ENCODE data around the gene NUP98.
"Not testable (repeated sequence)": the region's sequence is repeated elsewhere in the genome, so short reads cannot be mapped to it uniquely, and the experiment has no call there.

NUP98 gene

DNA sequence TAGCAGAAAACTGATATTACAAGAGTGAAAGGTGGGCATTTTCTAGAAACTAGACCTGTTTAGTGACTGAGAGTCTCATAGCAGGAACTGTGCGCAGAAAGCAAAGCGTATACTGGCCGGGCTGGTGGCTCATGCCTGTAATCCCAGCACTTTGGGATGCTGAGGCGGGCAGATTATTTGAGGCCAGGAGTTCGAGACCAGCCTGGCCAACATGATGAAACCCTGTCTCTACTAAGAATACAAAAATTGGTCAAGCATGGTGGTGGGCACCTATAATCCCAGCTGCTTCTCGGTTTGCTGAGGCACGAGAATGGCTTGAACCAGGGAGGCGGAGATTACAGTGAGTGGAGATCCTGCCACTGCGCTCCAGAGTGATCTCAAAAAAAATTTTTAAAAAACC, 1.8 kb upstream of the NUP98 start:
- Histone ChIP-seq H3K9me3 (ENCODE audit: control insufficient read depth, low read length) (no peaks in the 10 kb centered on the region), H3K36me3 (ENCODE audit: control insufficient read depth, insufficient read depth, low read length) (no peaks in the 10 kb centered on the region), H3K27me3 (ENCODE audit: control insufficient read depth, insufficient read depth, low read length, poor library complexity, severe bottlenecking) (no peaks in the 10 kb centered on the region), H3K27ac (ENCODE audit: insufficient read depth, low read depth, low read length, poor library complexity, severe bottlenecking) (no peak overlapping the region), H3K4me1 (ENCODE audit: control insufficient read depth, insufficient read depth, low read length) (peaks cover 9% of the 10 kb centered on the region), H3K4me3 (ENCODE audit: insufficient read depth, low read depth, low read length) (no peak overlapping the region)
- 90 to 94% methylated on average over 9 of the region's 9 CpGs for WGBS, 2 experiments

DNA sequence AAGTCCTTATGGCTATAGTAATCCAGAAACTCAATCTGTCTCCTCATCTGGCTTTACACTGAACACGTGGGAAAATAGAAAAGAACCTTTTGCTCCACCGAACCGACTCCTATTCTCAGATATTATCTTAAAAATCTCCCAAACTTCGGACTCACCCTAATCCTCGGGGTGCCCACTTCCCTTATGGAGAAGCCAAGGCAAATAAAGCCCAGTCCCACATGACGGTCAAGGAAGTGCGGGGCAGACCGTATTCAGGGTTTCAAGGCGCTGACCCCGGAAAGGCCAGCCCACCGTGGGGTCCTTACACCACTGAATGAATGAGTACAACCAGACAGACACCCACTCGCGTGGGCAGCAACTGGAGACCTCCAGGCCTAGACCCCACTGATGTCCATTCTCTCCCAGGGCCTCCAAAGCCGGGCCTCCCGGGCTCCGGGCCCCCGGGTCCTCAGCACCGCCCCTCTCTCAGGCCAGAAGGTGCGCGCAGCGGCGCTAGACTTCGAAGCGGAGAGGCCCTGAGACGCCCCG, 489 bp downstream of the NUP98 start:
- 0% methylated on average over 25 of the region's 26 CpGs for WGBS, 2 experiments
- no peaks in the 10 kb centered on the region for H3K27me3 ChIP-seq (ENCODE audit: control insufficient read depth, insufficient read depth, low read length, poor library complexity, severe bottlenecking)
- H3K36me3 ChIP-seq (ENCODE audit: control insufficient read depth, insufficient read depth, low read length): peaks cover 11% of the 10 kb centered on the region
- no peaks in the 10 kb centered on the region for H3K9me3 ChIP-seq (ENCODE audit: control insufficient read depth, low read length)
- H3K4me3 ChIP-seq (ENCODE audit: insufficient read depth, low read depth, low read length): peak overlapping the region; percentile 99
- peak overlapping the region; percentile 94 for H3K27ac ChIP-seq (ENCODE audit: insufficient read depth, low read depth, low read length, poor library complexity, severe bottlenecking)
- peaks cover 9% of the 10 kb centered on the region for H3K4me1 ChIP-seq (ENCODE audit: control insufficient read depth, insufficient read depth, low read length)

- Histone ChIP-seq H3K9me3 (ENCODE audit: control insufficient read depth, low read length) (no peaks in the 10 kb centered on the region), H3K27me3 (ENCODE audit: control insufficient read depth, insufficient read depth, low read length, poor library complexity, severe bottlenecking) (no peaks in the 10 kb centered on the region), H3K27ac (ENCODE audit: insufficient read depth, low read depth, low read length, poor library complexity, severe bottlenecking) (no peak overlapping the region), H3K36me3 (ENCODE audit: control insufficient read depth, insufficient read depth, low read length) (peaks cover 11% of the 10 kb centered on the region), H3K4me3 (ENCODE audit: insufficient read depth, low read depth, low read length) (peak overlapping the region; percentile 99), H3K4me1 (ENCODE audit: control insufficient read depth, insufficient read depth, low read length) (peaks cover 9% of the 10 kb centered on the region)
- 29 to 34% methylated on average over 14 of the region's 14 CpGs for whole genome bisulfite sequencing, 2 experiments
These were observed 1.0 kb downstream of the NUP98 start for GRCh38 chr11:3796346-3796745.

DNA sequence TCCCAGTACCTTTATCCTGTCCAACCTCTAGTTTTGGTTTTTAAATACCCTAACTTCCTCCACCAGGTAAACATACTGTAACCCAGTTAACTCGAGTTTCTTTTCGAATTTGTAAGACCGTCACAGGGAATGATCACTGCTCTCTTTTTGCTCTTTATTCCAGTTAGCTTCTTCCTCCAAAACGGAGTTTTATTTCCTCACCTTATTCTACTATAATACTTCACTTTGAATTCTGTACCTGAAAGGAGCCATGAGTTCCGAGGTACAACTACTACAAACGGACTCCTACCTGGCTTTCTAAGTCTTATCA, 1.4 kb downstream of the NUP98 start:
- 77 to 81% methylated on average over 6 of the region's 6 CpGs for WGBS, 2 experiments
- no peak overlapping the region for H3K27ac ChIP-seq (ENCODE audit: insufficient read depth, low read depth, low read length, poor library complexity, severe bottlenecking)
- peaks cover 11% of the 10 kb centered on the region for H3K36me3 ChIP-seq (ENCODE audit: control insufficient read depth, insufficient read depth, low read length)
- H3K4me3 ChIP-seq (ENCODE audit: insufficient read depth, low read depth, low read length): peak overlapping the region; percentile 99
- H3K4me1 ChIP-seq (ENCODE audit: control insufficient read depth, insufficient read depth, low read length): peaks cover 9% of the 10 kb centered on the region
- no peaks in the 10 kb centered on the region for H3K9me3 ChIP-seq (ENCODE audit: control insufficient read depth, low read length)
- no peaks in the 10 kb centered on the region for H3K27me3 ChIP-seq (ENCODE audit: control insufficient read depth, insufficient read depth, low read length, poor library complexity, severe bottlenecking)

DNA sequence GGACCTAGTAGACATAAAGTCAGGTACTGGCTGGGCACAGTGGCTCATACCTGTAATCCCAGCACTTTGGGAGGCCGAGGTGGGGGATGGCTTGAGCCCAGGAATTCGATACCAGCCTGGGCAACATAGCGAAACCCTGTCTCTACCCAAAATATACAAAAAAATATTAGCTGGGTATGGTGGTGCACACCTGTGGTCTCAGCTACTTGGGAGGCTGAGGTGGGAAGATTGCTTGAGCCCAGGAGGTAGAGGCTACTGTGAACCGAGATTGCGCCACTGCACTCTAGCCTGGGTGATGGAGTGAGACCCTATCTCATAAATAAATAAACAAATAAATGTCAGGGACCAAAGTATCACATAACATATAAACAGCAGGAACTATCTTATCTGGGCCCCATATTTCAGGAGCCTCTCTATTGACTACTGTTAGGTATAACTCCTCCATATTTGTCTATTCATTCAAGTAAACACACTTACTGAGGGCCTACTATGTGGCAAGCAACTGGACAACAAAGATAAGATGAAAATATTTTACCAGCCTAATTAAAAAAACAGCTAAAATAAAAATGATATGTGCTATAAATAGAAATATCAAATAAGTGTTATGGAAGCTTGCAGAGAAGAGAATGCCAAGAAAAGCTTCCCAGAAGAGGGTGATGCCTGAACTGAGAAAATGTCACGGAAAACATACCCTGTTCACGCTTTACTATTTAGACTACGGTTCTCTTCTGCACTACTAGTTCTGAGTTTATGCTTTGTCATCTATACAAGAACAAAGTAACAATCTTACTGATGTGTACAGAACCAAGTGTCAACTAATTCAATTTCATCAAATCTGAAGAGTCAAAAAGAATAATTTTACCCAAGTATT, 2.0 kb downstream of the NUP98 start:
- peak overlapping the region; percentile 19 for H3K27ac ChIP-seq (ENCODE audit: insufficient read depth, low read depth, low read length, poor library complexity, severe bottlenecking)
- H3K4me3 ChIP-seq (ENCODE audit: insufficient read depth, low read depth, low read length): peak overlapping the region; percentile 99
- H3K36me3 ChIP-seq (ENCODE audit: control insufficient read depth, insufficient read depth, low read length): peaks cover 11% of the 10 kb centered on the region
- no peaks in the 10 kb centered on the region for H3K27me3 ChIP-seq (ENCODE audit: control insufficient read depth, insufficient read depth, low read length, poor library complexity, severe bottlenecking)
- H3K4me1 ChIP-seq (ENCODE audit: control insufficient read depth, insufficient read depth, low read length): peaks cover 9% of the 10 kb centered on the region
- H3K9me3 ChIP-seq (ENCODE audit: control insufficient read depth, low read length): no peaks in the 10 kb centered on the region
- WGBS, 2 experiments: 89 to 91% methylated on average over 8 of the region's 8 CpGs

DNA sequence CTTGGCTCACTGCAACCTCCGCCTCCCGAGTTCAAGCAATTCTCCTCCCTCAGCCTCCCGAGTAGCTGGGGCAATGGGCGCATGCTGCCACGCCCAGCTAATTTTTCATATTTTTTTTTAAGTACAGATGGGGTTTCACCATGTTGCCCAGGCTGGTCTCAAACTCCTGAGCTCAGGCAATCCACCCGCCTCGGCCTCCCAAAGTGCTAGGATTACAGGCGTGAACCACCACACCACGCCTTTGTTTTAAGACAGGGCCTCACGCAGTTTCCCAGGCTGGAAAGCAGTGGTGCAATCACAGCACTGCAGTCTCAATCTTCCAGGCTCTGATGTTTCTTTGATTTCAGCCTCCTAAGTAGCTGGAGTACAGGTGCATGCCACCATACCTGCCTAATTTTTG, 3.0 kb downstream of the NUP98 start:
- not testable (repeated sequence) for H3K9me3 ChIP-seq (ENCODE audit: control insufficient read depth, low read length); H3K27ac ChIP-seq (ENCODE audit: insufficient read depth, low read depth, low read length, poor library complexity, severe bottlenecking); H3K4me1 ChIP-seq (ENCODE audit: control insufficient read depth, insufficient read depth, low read length); H3K4me3 ChIP-seq (ENCODE audit: insufficient read depth, low read depth, low read length); H3K27me3 ChIP-seq (ENCODE audit: control insufficient read depth, insufficient read depth, low read length, poor library complexity, severe bottlenecking)
- WGBS, 2 experiments: 93 to 94% methylated on average over 10 of the region's 10 CpGs
- H3K36me3 ChIP-seq (ENCODE audit: control insufficient read depth, insufficient read depth, low read length): peaks cover 11% of the 10 kb centered on the region

GRCh38 chr11:3786781-3787428, 10.4 kb downstream of the NUP98 start:
- H3K4me1 ChIP-seq (ENCODE audit: control insufficient read depth, insufficient read depth, low read length): no peaks in the 10 kb centered on the region
- no peaks in the 10 kb centered on the region for H3K9me3 ChIP-seq (ENCODE audit: control insufficient read depth, low read length)
- H3K4me3 ChIP-seq (ENCODE audit: insufficient read depth, low read depth, low read length): no peak overlapping the region
- 91 to 92% methylated on average over 8 of the region's 8 CpGs for WGBS, 2 experiments
- H3K27ac ChIP-seq (ENCODE audit: insufficient read depth, low read depth, low read length, poor library complexity, severe bottlenecking): no peak overlapping the region
- no peaks in the 10 kb centered on the region for H3K27me3 ChIP-seq (ENCODE audit: control insufficient read depth, insufficient read depth, low read length, poor library complexity, severe bottlenecking)
- no peaks in the 10 kb centered on the region for H3K36me3 ChIP-seq (ENCODE audit: control insufficient read depth, insufficient read depth, low read length)

DNA sequence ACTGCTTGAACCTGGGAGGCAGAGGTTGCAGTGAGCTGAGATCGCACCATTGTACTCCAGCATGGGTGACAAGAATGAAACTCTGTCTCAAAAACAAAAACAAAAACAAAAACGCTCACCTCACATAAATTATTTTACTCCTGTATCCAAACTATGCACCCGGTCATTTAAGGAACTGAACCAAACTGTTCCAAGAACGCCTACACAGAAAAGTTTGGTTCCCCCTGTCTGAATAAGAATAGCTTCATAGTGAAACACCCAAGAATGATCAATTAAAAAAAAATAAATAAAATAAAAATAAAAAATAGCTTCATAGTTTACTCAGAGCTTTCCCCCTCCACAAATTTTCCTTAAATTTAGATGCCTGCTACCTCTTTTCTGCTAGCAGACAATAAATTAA, 13.7 kb downstream of the NUP98 start:
- H3K4me3 ChIP-seq (ENCODE audit: insufficient read depth, low read depth, low read length): no peak overlapping the region
- no peaks in the 10 kb centered on the region for H3K4me1 ChIP-seq (ENCODE audit: control insufficient read depth, insufficient read depth, low read length)
- H3K27ac ChIP-seq (ENCODE audit: insufficient read depth, low read depth, low read length, poor library complexity, severe bottlenecking): no peak overlapping the region
- 95% methylated on average over 4 of the region's 4 CpGs for WGBS, 2 experiments
- H3K27me3 ChIP-seq (ENCODE audit: control insufficient read depth, insufficient read depth, low read length, poor library complexity, severe bottlenecking): no peaks in the 10 kb centered on the region
- peaks cover 14% of the 10 kb centered on the region for H3K36me3 ChIP-seq (ENCODE audit: control insufficient read depth, insufficient read depth, low read length)
- no peaks in the 10 kb centered on the region for H3K9me3 ChIP-seq (ENCODE audit: control insufficient read depth, low read length)

DNA sequence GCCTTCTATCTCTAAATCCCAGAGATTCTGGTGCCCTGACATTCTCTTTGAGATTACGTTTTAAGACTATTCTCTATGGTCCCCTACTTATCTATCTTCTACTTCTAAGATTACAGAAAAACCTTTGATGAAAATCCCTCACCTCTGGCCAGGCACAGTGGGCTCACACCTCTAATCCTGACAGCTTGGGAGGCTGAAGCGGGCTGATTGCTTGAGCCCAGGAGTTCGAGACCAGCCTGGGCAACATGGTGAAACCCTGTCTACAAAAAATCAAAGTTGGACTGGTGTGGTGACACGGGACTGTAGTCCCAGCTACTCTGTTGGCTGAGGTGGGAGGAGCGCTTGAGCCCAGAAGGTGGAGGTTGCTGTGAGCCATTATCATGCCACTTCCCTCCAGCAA, 14.4 kb downstream of the NUP98 start:
- no peaks in the 10 kb centered on the region for H3K9me3 ChIP-seq (ENCODE audit: control insufficient read depth, low read length)
- H3K4me1 ChIP-seq (ENCODE audit: control insufficient read depth, insufficient read depth, low read length): no peaks in the 10 kb centered on the region
- WGBS, 2 experiments: 94 to 95% methylated on average over 5 of the region's 5 CpGs
- peaks cover 20% of the 10 kb centered on the region for H3K36me3 ChIP-seq (ENCODE audit: control insufficient read depth, insufficient read depth, low read length)
- H3K27ac ChIP-seq (ENCODE audit: insufficient read depth, low read depth, low read length, poor library complexity, severe bottlenecking): no peak overlapping the region
- no peaks in the 10 kb centered on the region for H3K27me3 ChIP-seq (ENCODE audit: control insufficient read depth, insufficient read depth, low read length, poor library complexity, severe bottlenecking)
- H3K4me3 ChIP-seq (ENCODE audit: insufficient read depth, low read depth, low read length): no peak overlapping the region

- no peak overlapping the region for H3K4me3 ChIP-seq (ENCODE audit: insufficient read depth, low read depth, low read length)
- no peaks in the 10 kb centered on the region for H3K4me1 ChIP-seq (ENCODE audit: control insufficient read depth, insufficient read depth, low read length)
- peaks cover 26% of the 10 kb centered on the region for H3K36me3 ChIP-seq (ENCODE audit: control insufficient read depth, insufficient read depth, low read length)
- H3K27me3 ChIP-seq (ENCODE audit: control insufficient read depth, insufficient read depth, low read length, poor library complexity, severe bottlenecking): no peaks in the 10 kb centered on the region
- no peaks in the 10 kb centered on the region for H3K9me3 ChIP-seq (ENCODE audit: control insufficient read depth, low read length)
- WGBS, 2 experiments: 93% methylated on average over 2 of the region's 2 CpGs; no CpG with 5 or more reads in 1 of the 2 experiments
- H3K27ac ChIP-seq (ENCODE audit: insufficient read depth, low read depth, low read length, poor library complexity, severe bottlenecking): no peak overlapping the region
These were observed 15.9 kb downstream of the NUP98 start for GRCh38 chr11:3781423-3781822.
